DOHH2 (cell line): Measurements from ENCODE around the gene RASSF7.

Experiments used
- H3F3A ChIP-seq: fragments of 200-600 bp; sonication (generic), shearing (Covaris generic); 2 replicates; pipeline ENCODE4 v1.6.0; 2016; ENCODE audit warnings: antibody characterized with exemption, mild to moderate bottlenecking; ENCODE audit not compliant: control insufficient read depth, insufficient read depth
- H3K27ac ChIP-seq: fragments of 200-600 bp; sonication (generic); 2 replicates; pipeline ENCODE4 v1.5.1; 2014; ENCODE audit warnings: low read depth, mild to moderate bottlenecking, low read length, moderate library complexity
- H3K27me3 ChIP-seq: fragments of 200-600 bp; sonication (generic); 2 replicates; pipeline ENCODE4 v1.6.1; 2014; ENCODE audit warnings: mild to moderate bottlenecking, low read length, mixed read lengths; ENCODE audit not compliant: control insufficient read depth
- H3K36me3 ChIP-seq: fragments of 200-600 bp; sonication (generic); 2 replicates; pipeline ENCODE4 v1.6.1; 2014; ENCODE audit warnings: mild to moderate bottlenecking, low read length, moderate library complexity, mixed read lengths; ENCODE audit not compliant: control insufficient read depth
- H3K4me1 ChIP-seq: fragments of 200-600 bp; sonication (generic); 2 replicates; pipeline ENCODE4 v1.6.1; 2014; ENCODE audit warnings: mild to moderate bottlenecking, low read length, mixed read lengths; ENCODE audit not compliant: control insufficient read depth
- H3K4me2 ChIP-seq: fragments of 200-600 bp; sonication (generic); 2 replicates; pipeline ENCODE4 v1.6.0; 2014; ENCODE audit warnings: mild to moderate bottlenecking, low read length, moderate library complexity
- H3K4me3 ChIP-seq: fragments of 200-600 bp; sonication (generic); 2 replicates; pipeline ENCODE4 v1.5.1; 2014; ENCODE audit warnings: mild to moderate bottlenecking, low read length, mixed read lengths
- H3K79me2 ChIP-seq: fragments of 200-600 bp; sonication (generic); 2 replicates; pipeline ENCODE4 v1.6.1; 2014; ENCODE audit warnings: mild to moderate bottlenecking, low read length, mixed read lengths; ENCODE audit not compliant: control insufficient read depth
- H3K9me2 ChIP-seq: fragments of 200-600 bp; sonication (generic); replicated peaks from 2 replicates; pipeline ENCODE4 v1.6.1; 2014; ENCODE audit warnings: mild to moderate bottlenecking, low read length, mixed read lengths; ENCODE audit not compliant: control insufficient read depth
- H3K9me3 ChIP-seq: fragments of 200-600 bp; sonication (generic); 2 replicates; pipeline ENCODE4 v1.6.1; 2014; ENCODE audit warnings: antibody characterized with exemption, low read length, mixed read lengths; ENCODE audit not compliant: control insufficient read depth, insufficient read depth
- H4K20me1 ChIP-seq: fragments of 200-600 bp; sonication (generic); 2 replicates; pipeline ENCODE4 v1.6.0; 2014; ENCODE audit warnings: low read depth, mild to moderate bottlenecking, antibody characterized with exemption, low read length, moderate library complexity; ENCODE audit not compliant: control insufficient read depth, insufficient read depth
- EZH2phosphoT487 ChIP-seq: fragments of 200-600 bp; sonication (generic); IDR thresholded peaks from 2 replicates; pipeline ENCODE4 v1.6.1; 2017; ENCODE audit warnings: borderline replicate concordance, mild to moderate bottlenecking, antibody characterized with exemption, low read length, moderate library complexity, mixed read lengths
- TF ChIP-seq, protein P1 (sequence below): fragments of 200-600 bp; sonication (generic); IDR thresholded peaks from one replicate; pipeline ENCODE4 v1.5.1; 2014; ENCODE audit warnings: antibody characterized with exemption, mild to moderate bottlenecking, low read depth, low read length; ENCODE audit not compliant: poor library complexity, severe bottlenecking

RASSF7 gene

DNA sequence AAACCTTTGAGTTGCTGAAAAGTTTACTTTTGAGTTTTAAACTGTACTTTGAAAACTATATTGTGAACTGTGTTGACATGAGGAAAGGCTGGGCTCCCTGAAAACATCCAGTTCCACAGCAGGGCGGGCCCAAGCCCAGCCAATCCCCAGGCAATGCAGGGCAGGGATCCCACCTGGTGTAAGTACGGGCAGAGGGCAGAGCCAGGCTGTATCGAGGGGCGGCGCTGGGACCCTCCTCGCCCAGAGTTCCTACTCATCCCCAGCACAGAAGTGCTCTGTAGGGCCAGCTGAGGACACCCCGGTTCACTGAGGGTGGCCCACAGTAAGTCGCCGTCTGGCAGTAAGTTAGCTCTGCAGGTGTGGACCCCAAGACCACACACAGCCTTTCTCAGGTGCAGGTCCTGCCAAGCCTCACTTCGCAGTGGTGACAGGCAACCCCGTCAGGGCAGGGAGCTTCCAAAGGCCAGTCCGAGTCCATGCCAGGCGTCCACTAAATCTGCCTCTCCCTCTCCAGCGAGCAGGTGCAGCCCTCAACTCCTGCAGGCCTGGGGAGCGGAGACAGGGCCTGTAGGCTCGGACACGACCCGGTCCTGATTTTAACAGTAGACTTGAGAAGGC is 6.3 kb downstream of the RASSF7 start:
- Histone ChIP-seq H3K4me2 (peak overlapping the region; percentile 79), H3K79me2 (peaks cover 10% of the 10 kb centered on the region), H3K9me2 (no peaks in the 10 kb centered on the region), H3K4me1 (peaks cover 19% of the 10 kb centered on the region), H3F3A (no peaks in the 10 kb centered on the region), H3K4me3 (peak overlapping the region; percentile 89), H3K27ac (no peak overlapping the region), H3K36me3 (peaks cover 15% of the 10 kb centered on the region), H3K9me3 (no peaks in the 10 kb centered on the region), H3K27me3 (0 out of 2 replicates have a peak, but pooled peaks cover 2% of the 10 kb centered on the region), H4K20me1 (no peaks in the 10 kb centered on the region)
- TF ChIP-seq, protein P1, sequence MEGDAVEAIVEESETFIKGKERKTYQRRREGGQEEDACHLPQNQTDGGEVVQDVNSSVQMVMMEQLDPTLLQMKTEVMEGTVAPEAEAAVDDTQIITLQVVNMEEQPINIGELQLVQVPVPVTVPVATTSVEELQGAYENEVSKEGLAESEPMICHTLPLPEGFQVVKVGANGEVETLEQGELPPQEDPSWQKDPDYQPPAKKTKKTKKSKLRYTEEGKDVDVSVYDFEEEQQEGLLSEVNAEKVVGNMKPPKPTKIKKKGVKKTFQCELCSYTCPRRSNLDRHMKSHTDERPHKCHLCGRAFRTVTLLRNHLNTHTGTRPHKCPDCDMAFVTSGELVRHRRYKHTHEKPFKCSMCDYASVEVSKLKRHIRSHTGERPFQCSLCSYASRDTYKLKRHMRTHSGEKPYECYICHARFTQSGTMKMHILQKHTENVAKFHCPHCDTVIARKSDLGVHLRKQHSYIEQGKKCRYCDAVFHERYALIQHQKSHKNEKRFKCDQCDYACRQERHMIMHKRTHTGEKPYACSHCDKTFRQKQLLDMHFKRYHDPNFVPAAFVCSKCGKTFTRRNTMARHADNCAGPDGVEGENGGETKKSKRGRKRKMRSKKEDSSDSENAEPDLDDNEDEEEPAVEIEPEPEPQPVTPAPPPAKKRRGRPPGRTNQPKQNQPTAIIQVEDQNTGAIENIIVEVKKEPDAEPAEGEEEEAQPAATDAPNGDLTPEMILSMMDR, result no peak
- no peak for TF ChIP-seq EZH2phosphoT487

DNA sequence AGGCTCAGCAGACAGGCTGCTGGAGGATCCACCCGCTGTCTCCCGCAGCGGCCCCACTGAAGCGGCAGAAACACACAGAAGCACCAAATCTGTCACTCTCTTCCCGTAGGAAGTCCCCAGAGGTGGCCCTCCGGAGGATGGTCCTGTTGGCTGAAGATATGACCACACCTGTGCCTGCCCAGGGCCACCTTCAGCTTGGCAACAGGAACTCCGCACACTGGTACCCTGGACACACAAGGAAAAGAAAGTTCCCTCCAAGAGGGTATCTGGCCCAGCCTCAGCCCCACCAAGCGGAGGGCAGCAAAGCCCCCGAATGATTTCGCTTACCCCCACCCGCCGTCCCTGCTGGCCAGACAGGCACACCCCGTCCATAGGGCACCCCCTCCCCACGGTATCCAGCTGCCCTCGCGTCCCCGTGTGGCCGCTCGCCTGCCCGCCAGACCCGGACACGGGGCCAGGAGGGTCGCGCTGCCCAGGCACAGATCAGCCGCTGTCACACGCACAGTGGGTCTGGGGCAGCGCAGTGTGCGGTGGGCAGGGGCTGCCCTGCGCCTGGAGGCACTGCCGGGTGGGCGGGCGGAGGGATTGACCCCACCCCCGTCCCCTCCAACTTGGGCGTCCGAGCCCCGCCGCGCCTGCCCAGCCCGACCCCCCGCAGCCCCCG is 7.0 kb downstream of the RASSF7 start:
- H3K27ac ChIP-seq, result no peak overlapping the region
- H3K9me2 ChIP-seq, result no peaks in the 10 kb centered on the region
- no peak for TF ChIP-seq EZH2phosphoT487
- TF ChIP-seq, protein P1, result no peak
- peak overlapping the region; percentile 79 for H3K4me2 ChIP-seq
- H3K36me3 ChIP-seq, result peaks cover 15% of the 10 kb centered on the region
- peak overlapping the region; percentile 89 for H3K4me3 ChIP-seq
- H3K9me3 ChIP-seq, result no peaks in the 10 kb centered on the region
- H4K20me1 ChIP-seq, result no peaks in the 10 kb centered on the region
- H3K79me2 ChIP-seq, result peaks cover 10% of the 10 kb centered on the region
- no peaks in the 10 kb centered on the region for H3F3A ChIP-seq
- H3K4me1 ChIP-seq, result peaks cover 19% of the 10 kb centered on the region
- 0 out of 2 replicates have a peak, but pooled peaks cover 2% of the 10 kb centered on the region for H3K27me3 ChIP-seq

DNA sequence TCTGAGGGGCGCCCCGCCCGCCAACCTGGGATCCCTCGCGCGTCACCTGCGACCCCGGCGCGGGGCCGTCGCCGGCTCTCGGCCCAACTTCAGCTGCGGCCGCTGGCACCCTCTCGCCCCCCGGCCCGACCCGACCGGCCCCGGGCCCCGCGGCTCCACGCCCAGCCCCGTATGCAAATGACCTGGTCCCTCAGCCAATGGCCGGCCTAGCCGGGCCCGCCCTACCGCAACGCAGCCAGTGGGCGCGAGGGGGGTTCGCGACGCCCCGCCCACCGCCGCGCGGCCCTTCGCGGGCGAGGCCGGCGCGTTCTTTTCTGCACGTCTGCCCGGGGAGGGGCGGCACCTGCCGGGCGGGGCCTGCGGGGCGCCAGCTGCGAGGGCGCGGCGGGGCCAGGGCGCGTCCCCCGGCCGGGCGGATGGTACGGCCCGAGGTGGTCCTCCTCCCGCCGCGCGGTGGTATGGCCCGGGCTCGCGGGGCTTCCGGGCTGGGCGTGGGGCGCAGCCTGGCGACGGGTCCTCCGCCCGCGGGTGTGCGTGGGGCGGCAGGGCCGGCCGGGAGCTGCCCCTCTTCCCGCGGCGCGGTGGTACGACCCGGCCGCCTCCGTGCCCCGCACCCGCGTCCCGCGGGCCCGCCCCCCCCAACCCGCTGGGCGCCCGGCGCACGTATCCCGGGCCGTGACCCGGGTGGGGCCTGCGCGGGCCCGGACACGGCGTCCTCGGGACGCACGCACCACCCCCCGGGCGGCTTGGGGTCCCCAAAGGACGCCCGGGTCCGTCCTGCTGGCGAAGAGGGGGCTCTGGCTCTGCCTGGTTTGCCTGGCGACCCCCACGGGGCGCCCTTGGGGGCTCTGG is 7.8 kb downstream of the RASSF7 start:
- Histone ChIP-seq H3K36me3 (peaks cover 15% of the 10 kb centered on the region), H4K20me1 (no peaks in the 10 kb centered on the region), H3K27me3 (0 out of 2 replicates have a peak, but pooled peaks cover 2% of the 10 kb centered on the region), H3K4me3 (peak overlapping the region; percentile 89), H3K27ac (no peak overlapping the region), H3F3A (no peaks in the 10 kb centered on the region), H3K4me2 (peak overlapping the region; percentile 79), H3K4me1 (peaks cover 19% of the 10 kb centered on the region), H3K9me2 (no peaks in the 10 kb centered on the region), H3K79me2 (peaks cover 10% of the 10 kb centered on the region), H3K9me3 (no peaks in the 10 kb centered on the region)
- TF ChIP-seq, protein P1, result no peak
